GM19193 (cell line): ENCODE measurements around the gene STK25.

ENCODE experiments used
- POLR2A ChIP-seq: IDR thresholded peaks from 4 replicates; pipeline ENCODE4 v1.6.1; 2011; ENCODE audit not compliant: insufficient read depth, insufficient read length; ENCODE audit errors: extremely low read depth

STK25 gene

GRCh38 chr2:241502281-241502680 is 6.1 kb downstream of the STK25 start:
- TF ChIP-seq POLR2A, result no peak

GRCh38 chr2:241501551-241501950 is 6.8 kb downstream of the STK25 start:
- TF ChIP-seq POLR2A, result no peak

- no peak for TF ChIP-seq POLR2A
These were observed 7.3 kb downstream of the STK25 start for GRCh38 chr2:241501099-241501541.

GRCh38 chr2:241500431-241500975 is 7.9 kb downstream of the STK25 start:
- no peak for TF ChIP-seq POLR2A

- no peak for TF ChIP-seq POLR2A
These were observed 8.4 kb downstream of the STK25 start for GRCh38 chr2:241500016-241500415.

- TF ChIP-seq POLR2A, result no peak
These were observed 9.0 kb downstream of the STK25 start for GRCh38 chr2:241499146-241499965.

GRCh38 chr2:241498115-241499070 is 10.0 kb downstream of the STK25 start:
- TF ChIP-seq POLR2A, result no peak

- TF ChIP-seq POLR2A, result no peak
These were observed 11.2 kb downstream of the STK25 start for GRCh38 chr2:241496904-241497877.

GRCh38 chr2:241496003-241496707 is 12.2 kb downstream of the STK25 start:
- no peak for TF ChIP-seq POLR2A

- no peak for TF ChIP-seq POLR2A
These were observed 13.0 kb downstream of the STK25 start for GRCh38 chr2:241495172-241496002.

- TF ChIP-seq POLR2A, result no peak
These were observed 14.0 kb downstream of the STK25 start for GRCh38 chr2:241494311-241494908.

GRCh38 chr2:241493092-241493491 is 15.3 kb downstream of the STK25 start:
- no peak for TF ChIP-seq POLR2A
